OCI-LY7 (cell line): ENCODE data around the gene DNAJC24.

ENCODE experiments used
- CTCF ChIP-seq: fragments of 200-600 bp; sonication (generic); conservative IDR thresholded peaks from 2 replicates; pipeline ENCODE4 v1.5.1; 2014; ENCODE audit warnings: mild to moderate bottlenecking, antibody characterized with exemption, low read length, moderate library complexity, mixed read lengths
- EZH2phosphoT487 ChIP-seq: fragments of 200-600 bp; sonication (generic); IDR thresholded peaks from 2 replicates; pipeline ENCODE4 v1.6.1; 2018; ENCODE audit warnings: low read depth, borderline replicate concordance, mild to moderate bottlenecking, mixed run types, antibody characterized with exemption, low read length, moderate library complexity, mixed read lengths

DNA sequence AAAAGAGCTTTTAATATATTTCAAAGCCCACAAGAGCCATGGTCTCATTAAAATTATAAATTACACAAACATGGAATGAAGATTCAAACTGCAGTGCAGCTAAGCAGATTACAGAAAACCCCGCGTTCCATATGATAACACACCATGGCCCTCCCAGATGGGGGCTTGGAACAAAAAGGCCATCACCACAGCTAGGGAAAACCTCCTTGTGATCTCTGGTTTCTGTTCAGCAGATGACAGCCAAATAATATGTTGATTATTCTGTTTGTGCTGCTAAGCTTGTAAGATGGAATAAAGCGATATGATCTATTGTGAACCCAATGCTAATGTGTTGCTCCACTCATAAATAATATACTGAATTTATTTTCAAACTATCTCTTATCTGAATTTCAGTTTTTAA lies 111.3 kb downstream of the DNAJC24 start:
- TF ChIP-seq EZH2phosphoT487 (no peak), CTCF (no peak)
